Measurements from ENCODE around the gene MAPK11.

The MAPK11 gene

GRCh38 chr22:50293441-50294318 is 23.5 kb upstream of the MAPK11 start:
- no peak for DNase-seq

- DNase-seq: no peak
Measured at GRCh38 chr22:50292643-50293440, 22.7 kb upstream of the MAPK11 start.

GRCh38 chr22:50289942-50290630 is 19.9 kb upstream of the MAPK11 start:
- DNase-seq: no peak

GRCh38 chr22:50289151-50289941 is 19.2 kb upstream of the MAPK11 start:
- no peak for DNase-seq

- no peak for DNase-seq
Measured at GRCh38 chr22:50287731-50288130, 17.6 kb upstream of the MAPK11 start.

- DNase-seq: no peak
Measured at GRCh38 chr22:50286701-50287318, 16.6 kb upstream of the MAPK11 start.

GRCh38 chr22:50286275-50286674 is 16.1 kb upstream of the MAPK11 start:
- DNase-seq: no peak

GRCh38 chr22:50285568-50286229 is 15.5 kb upstream of the MAPK11 start:
- DNase-seq: no peak

- DNase-seq: no peak
Measured at GRCh38 chr22:50284479-50284878, 14.3 kb upstream of the MAPK11 start.

- DNase-seq: no peak
Measured at GRCh38 chr22:50283821-50284220, 13.6 kb upstream of the MAPK11 start.

GRCh38 chr22:50282361-50283155 is 12.4 kb upstream of the MAPK11 start:
- no peak for DNase-seq

GRCh38 chr22:50281957-50282356 is 11.8 kb upstream of the MAPK11 start:
- DNase-seq: no peak

GRCh38 chr22:50281384-50281760 is 11.2 kb upstream of the MAPK11 start:
- no peak for DNase-seq

GRCh38 chr22:50280708-50281383 is 10.7 kb upstream of the MAPK11 start:
- no peak for DNase-seq

- no peak for DNase-seq
Measured at GRCh38 chr22:50280022-50280707, 10.0 kb upstream of the MAPK11 start.

- no peak for DNase-seq
Measured at GRCh38 chr22:50278956-50279619, 8.9 kb upstream of the MAPK11 start.

GRCh38 chr22:50278461-50278860 is 8.3 kb upstream of the MAPK11 start:
- DNase-seq: no peak

GRCh38 chr22:50277761-50278160 is 7.6 kb upstream of the MAPK11 start:
- DNase-seq: no peak

- no peak for DNase-seq
Measured at GRCh38 chr22:50276143-50276542, 6.0 kb upstream of the MAPK11 start.

Measured in NCI-H1417 treated with DMSO at 0.1 percent for 48 hours (cell line).